ENCODE data around the gene ANKRD27. TPM values are rescaled to one million over a fixed set of nuclear protein-coding genes. Genes with fewer than 3 reads are reported as not detected.
A peak's percentile ranks its signal among the peaks of the same experiment; 100 is the strongest.

The ANKRD27 gene
- total and polyA plus RNA-seq, 8 donors = 19.7 to 35.7 (median 22.1) TPM

GRCh38 chr19:32606289-32606688 lies 68.7 kb downstream of the ANKRD27 start:
- Histone ChIP-seq H3K36me3 (peaks cover 0 to 87% of the 10 kb centered on the region in 2 donors), H3K27me3 (no peaks in the 10 kb centered on the region), H3K27ac (no peak overlapping the region), H3K9me3 (no peaks in the 10 kb centered on the region), H3K4me1 (no peaks in the 10 kb centered on the region), H3K4me3 (no peak overlapping the region)
- DNase-seq = no peak
- no peak for TF ChIP-seq CTCF (IDR thresholded peaks at IDR 0.05)
- intact Hi-C loops (cut with DNase I) = no loop called here
- ATAC-seq = no peak

DNA sequence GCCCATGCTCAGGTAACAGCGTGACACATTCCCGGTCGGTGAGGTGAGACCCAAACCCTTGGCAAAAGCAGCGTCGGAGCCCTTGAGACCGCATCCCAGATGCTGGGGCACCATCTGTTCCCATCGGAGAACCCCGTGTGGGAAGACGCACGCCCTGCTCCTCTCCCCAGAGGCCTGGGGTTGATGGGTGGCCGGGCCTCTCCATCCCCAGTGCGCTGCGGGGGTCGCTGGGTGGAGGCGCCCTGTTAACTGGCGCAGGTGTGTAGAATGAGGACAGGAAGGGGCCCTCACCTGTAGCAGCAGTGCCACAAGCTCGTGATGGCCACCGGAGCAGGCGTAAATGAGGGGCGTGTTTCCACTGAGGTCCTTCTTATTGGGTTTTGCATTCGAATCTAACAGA lies 69.4 kb downstream of the ANKRD27 start:
- no peak for DNase-seq
- Histone ChIP-seq H3K27me3 (no peaks in the 10 kb centered on the region), H3K4me1 (no peaks in the 10 kb centered on the region), H3K27ac (no peak overlapping the region), H3K36me3 (peaks cover 0 to 87% of the 10 kb centered on the region in 2 donors), H3K9me3 (no peaks in the 10 kb centered on the region), H3K4me3 (no peak overlapping the region)
- no peak for TF ChIP-seq CTCF (IDR thresholded peaks at IDR 0.05)
- no peak for ATAC-seq
- intact Hi-C loops (cut with DNase I) = no loop called here

- Histone ChIP-seq H3K27me3 (no peaks in the 10 kb centered on the region), H3K27ac (no peak overlapping the region), H3K4me1 (no peaks in the 10 kb centered on the region), H3K9me3 (no peaks in the 10 kb centered on the region), H3K36me3 (peaks cover 0 to 88% of the 10 kb centered on the region in 2 donors), H3K4me3 (no peak overlapping the region)
- intact Hi-C loops (cut with DNase I) = no loop called here
- no peak for ATAC-seq
- no peak for DNase-seq
- TF ChIP-seq CTCF (IDR thresholded peaks at IDR 0.05) = no peak
Measured at GRCh38 chr19:32603961-32604360, 71.0 kb downstream of the ANKRD27 start.

- peak; percentile 79 for ATAC-seq
- H3K27me3 ChIP-seq = no peaks in the 10 kb centered on the region
- intact Hi-C loops (cut with DNase I) = no loop called here
Measured at GRCh38 chr19:32599736-32600157, 75.2 kb downstream of the ANKRD27 start.

DNA sequence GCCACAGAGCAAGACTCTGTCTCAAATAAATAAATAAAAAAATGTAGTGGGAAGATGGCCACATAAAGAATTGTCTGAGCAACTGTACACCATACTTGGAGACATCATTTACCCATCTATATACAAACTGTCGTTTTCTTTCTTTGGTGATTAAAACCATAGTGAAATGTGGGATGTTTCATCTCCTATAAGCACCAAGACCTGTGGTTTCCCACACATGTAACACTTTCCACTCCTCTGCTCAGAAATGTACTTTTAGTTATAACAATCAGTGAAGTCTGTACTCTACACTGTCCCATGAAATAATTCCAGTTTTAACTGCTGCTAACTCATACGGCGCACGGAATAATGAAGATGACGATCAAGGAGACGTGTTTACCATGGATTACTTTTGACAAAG lies 75.7 kb downstream of the ANKRD27 start:
- DNase-seq = no peak
- no peak overlapping the region for H3K4me3 ChIP-seq
- intact Hi-C loops (cut with DNase I) = no loop called here
- no peak for ATAC-seq
- H3K9me3 ChIP-seq = no peaks in the 10 kb centered on the region
- peaks cover 4 to 94% of the 10 kb centered on the region in 2 donors for H3K36me3 ChIP-seq
- H3K4me1 ChIP-seq = no peaks in the 10 kb centered on the region
- no peaks in the 10 kb centered on the region for H3K27me3 ChIP-seq
- TF ChIP-seq CTCF (IDR thresholded peaks at IDR 0.05) = no peak
- no peak overlapping the region for H3K27ac ChIP-seq

More at GRCh38 chr19:32599736-32600157, 75.2 kb downstream of the ANKRD27 start:
- Histone ChIP-seq H3K4me3 (no peak overlapping the region), H3K27ac (no peak overlapping the region), H3K4me1 (no peaks in the 10 kb centered on the region), H3K36me3 (peaks cover 4 to 94% of the 10 kb centered on the region in 2 donors), H3K9me3 (no peaks in the 10 kb centered on the region)
- DNase-seq = peak in 2 of 4 donors; percentile 29 to 46
- TF ChIP-seq CTCF (IDR thresholded peaks at IDR 0.05) = peak; percentile 74 to 86

Measured in left lung (tissue), 10 donors.